Adrenal gland (tissue), 12 donors: ENCODE data around the gene TRPM8. TPM values are rescaled to one million over a fixed set of nuclear protein-coding genes. Genes with fewer than 3 reads are reported as not detected.

Experiments used
- DNase-seq, 7 donors: peaks; one replicate each; pipeline ENCODE4 v3.0.0-alpha.2; 2019 to 2020
- H3K27ac ChIP-seq, 5 donors: fragments of 200-600 bp; sonication (generic) in 4 of 5; 1 replicate in 3 of 5; 2 replicates in 2 of 5; pipeline versions ENCODE4 v1.5.1 to v1.8.0; 2016 to 2020; ENCODE audit warnings: mild to moderate bottlenecking in 1 of 5
- H3K27me3 ChIP-seq: fragments of 200-600 bp; 2 replicates; pipeline ENCODE4 v1.8.0; 2021
- H3K36me3 ChIP-seq, 2 donors: fragments of 200-600 bp; replicated peaks in 1 of 2; 1 replicate in 1 of 2; 2 replicates in 1 of 2; pipeline versions ENCODE4 v1.5.1 to v1.8.0; 2018 to 2022
- H3K4me1 ChIP-seq, 2 donors: fragments of 200-600 bp; replicated peaks in 1 of 2; 1 replicate in 1 of 2; 2 replicates in 1 of 2; pipeline versions ENCODE4 v1.5.1 to v1.8.0; 2018 to 2021
- H3K4me3 ChIP-seq, 4 donors: fragments of 200-600 bp; sonication (generic) in 3 of 4; one replicate each; pipeline ENCODE4 v1.5.1; 2016 to 2018
- H3K9me3 ChIP-seq, 3 donors: fragments of 200-600 bp; sonication (generic) in 1 of 3; replicated peaks in 1 of 3; 1 replicate in 2 of 3; 2 replicates in 1 of 3; pipeline versions ENCODE4 v1.5.1 to v1.8.0; 2016 to 2021
- CTCF ChIP-seq, 6 experiments: fragments of 450-650 bp in 4 of 6; fragments of 200-600 bp in 2 of 6; sonication (generic) in 1 of 6; IDR thresholded peaks; 1 replicate in 5 of 6; 2 replicates in 1 of 6; pipeline versions ENCODE4 v1.5.1 to v1.8.0; 2016 to 2021; ENCODE audit warnings: antibody characterized with exemption in 6 of 6, mild to moderate bottlenecking in 2 of 6, moderate library complexity in 1 of 6
- POLR2A ChIP-seq, 2 donors: fragments of 450-650 bp; IDR thresholded peaks; one replicate each; pipeline ENCODE4 v1.6.1; 2017; ENCODE audit warnings: antibody characterized with exemption in 2 of 2, mild to moderate bottlenecking in 2 of 2, moderate library complexity in 1 of 2
- WGBS, 4 donors: extraction: QIAGEN DNeasy Blood & Tissue Kit in 2 of 4; methylation state at CpG; one replicate each; pipeline versions ENCODE4 v1.1.5 to v1.1.7; 2013 to 2017; 5-methylcytosine and 5-hydroxymethylcytosine counted together
- intact Hi-C, 2 donors: fragments of 100-400 bp; cut with DNase I; formaldehyde crosslinking; loops; one replicate each; pipeline versions ENCODE4 v1.14.1 to v1.15.0; 2022 to 2023
- polyA plus RNA-seq, 3 donors: library from polyadenylated mRNA; stranded (reverse); fragments of 200-250 nt in 2 of 3; fragments of 350-450 nt in 1 of 3; fragmentation: Illumina TruSeq in 1 of 3; extraction: RNeasy Lipid Tissue Mini Kit (QIAGEN cat#74804) in 1 of 3; gene quantifications; one replicate each; pipeline ENCODE4 v1.2.3, GENCODE V29; 2013 to 2014
- total RNA-seq, 9 donors: library from RNA; depleted of rRNA in 4 of 9; stranded (reverse); fragments of >200 nt in 4 of 9; fragments of 120-200 nt in 1 of 9; fragmentation: NEBNext Ultra II Directional in 1 of 9; extraction: Animal tissue kit (Norgen Biotek cat#: 25700) in 1 of 9; gene quantifications; one replicate each; pipeline versions ENCODE4 v1.1.0 to v1.2.4, GENCODE V29; 2013 to 2023
- donor health status: healthy with polysubstance abuse.
- donor health status: Bipolar disorder and iron deficiency.
- donor health status: DM: yes; HTN: yes; CAD: no.
- donor health status: DM: no; HTN: no; CAD: no.
- donor health status: DM: no; HTN: no; CAD: no.
- donor health status: DM: yes; HTN: yes; CAD: no.

Gene TRPM8
- total and polyA plus RNA-seq, 12 donors, result not detected

DNA sequence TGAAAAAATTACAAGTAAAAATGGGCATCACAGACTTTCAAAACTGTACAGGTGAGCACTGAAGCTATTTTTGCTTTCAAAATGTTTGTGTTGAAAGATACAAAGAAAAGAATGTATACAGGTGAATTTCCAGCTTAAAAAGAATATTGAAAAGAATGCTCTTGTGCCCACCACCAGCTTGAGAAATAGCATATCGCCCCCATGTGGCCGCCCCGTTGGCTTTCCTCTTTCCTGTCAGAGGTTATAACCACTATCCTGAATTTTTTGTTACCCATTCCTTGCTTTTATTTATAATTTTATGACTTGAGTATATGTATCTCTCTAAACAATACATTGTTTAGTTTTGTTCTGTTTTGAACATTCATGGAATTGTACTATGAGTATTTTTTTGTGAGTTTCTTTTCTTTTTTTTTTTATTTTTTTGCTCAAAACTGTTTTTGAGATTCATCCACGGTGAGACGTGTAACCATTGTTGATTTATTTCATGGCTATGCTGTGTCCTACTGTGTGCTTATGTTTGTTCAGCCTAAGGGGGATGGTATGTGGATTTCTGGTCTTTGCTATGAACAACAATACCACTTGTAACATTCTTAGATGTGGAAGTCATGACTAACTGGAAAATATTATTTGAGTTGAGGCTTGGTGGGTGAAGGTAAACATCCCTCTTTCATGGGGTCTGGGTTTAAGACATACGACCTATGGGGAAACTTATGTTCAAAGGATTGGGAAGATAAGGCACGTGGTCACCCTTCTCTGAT is 11.6 kb downstream of the TRPM8 start:
- Histone ChIP-seq H3K4me3 (no peak overlapping the region), H3K36me3 (no peaks in the 10 kb centered on the region), H3K9me3 (no peaks in the 10 kb centered on the region), H3K4me1 (no peaks in the 10 kb centered on the region), H3K27me3 (peaks cover 26% of the 10 kb centered on the region), H3K27ac (no peak overlapping the region)
- TF ChIP-seq CTCF (IDR thresholded peaks at IDR 0.05), result peak in 4 of 6 experiments; percentile 4 to 37 (median 13)
- no peak for TF ChIP-seq POLR2A (IDR thresholded peaks at IDR 0.05)
- DNase-seq, result peak in 3 of 7 donors; percentile 24 to 26 (median 26)
- intact Hi-C loops, result no loop called here
- WGBS, 4 donors, result 26 to 31% (median 28%) methylated on average over 7 of the region's 7 CpGs

- Histone ChIP-seq H3K4me3 (no peak overlapping the region), H3K36me3 (no peaks in the 10 kb centered on the region), H3K27me3 (peaks cover 26% of the 10 kb centered on the region), H3K9me3 (no peaks in the 10 kb centered on the region), H3K4me1 (no peaks in the 10 kb centered on the region), H3K27ac (no peak overlapping the region)
- WGBS, 4 donors, result 21 to 25% (median 24%) methylated on average over 4 of the region's 4 CpGs
- TF ChIP-seq CTCF (IDR thresholded peaks at IDR 0.05), result no peak
- TF ChIP-seq POLR2A (IDR thresholded peaks at IDR 0.05), result no peak
- no peak for DNase-seq
- intact Hi-C loops, result no loop called here
These were observed 12.3 kb downstream of the TRPM8 start for GRCh38 chr2:233929352-233930022.

DNA sequence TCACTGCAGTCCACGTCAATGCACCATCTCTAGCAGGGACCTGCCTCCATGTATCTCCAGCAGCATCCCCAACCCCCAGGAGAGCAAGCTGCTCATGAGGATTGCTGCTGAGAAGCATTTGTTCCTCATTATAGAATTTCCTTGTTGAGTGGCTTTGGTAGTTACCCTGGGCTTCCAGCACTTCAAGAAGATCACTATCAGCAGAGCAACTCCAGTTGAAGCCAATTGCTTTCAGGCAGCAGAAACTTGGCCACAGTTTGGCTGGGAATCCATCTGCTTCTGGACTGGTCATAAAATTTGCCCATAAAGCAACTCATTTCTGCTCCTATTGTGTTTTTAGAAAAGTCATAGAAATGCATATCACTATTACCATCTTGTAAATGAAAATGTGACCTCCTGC is 17.4 kb downstream of the TRPM8 start:
- Histone ChIP-seq H3K36me3 (no peaks in the 10 kb centered on the region), H3K4me1 (no peaks in the 10 kb centered on the region), H3K4me3 (no peak overlapping the region), H3K27ac (no peak overlapping the region), H3K27me3 (peaks cover 31% of the 10 kb centered on the region), H3K9me3 (no peaks in the 10 kb centered on the region)
- TF ChIP-seq CTCF (IDR thresholded peaks at IDR 0.05) (no peak), POLR2A (IDR thresholded peaks at IDR 0.05) (no peak)
- no peak for DNase-seq
- WGBS, 4 donors, result 81 to 100% (median 87%) methylated on average over 1 of the region's 1 CpG
- intact Hi-C loops, result no loop called here

DNA sequence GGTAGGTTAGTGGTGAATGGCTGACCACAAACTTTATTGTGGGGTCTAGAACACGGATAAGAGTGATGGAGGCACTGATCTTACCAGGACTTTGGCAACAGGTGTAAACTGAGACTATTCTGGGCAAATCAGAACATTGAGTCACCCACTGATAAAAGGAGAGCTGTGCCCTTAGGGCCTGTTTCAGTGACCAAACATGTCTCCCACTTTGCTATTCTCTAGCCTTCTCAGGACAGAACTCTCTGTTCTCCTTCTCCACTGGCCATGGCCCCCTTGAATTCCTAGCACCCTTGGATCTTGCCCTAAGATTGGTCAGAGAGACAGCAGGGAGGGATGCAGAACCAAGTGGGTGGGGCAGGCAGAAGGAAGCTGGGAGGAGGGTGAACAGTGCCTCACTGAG is 18.3 kb downstream of the TRPM8 start:
- no peak for DNase-seq
- H3K4me3 ChIP-seq, result no peak overlapping the region
- intact Hi-C loops, result no loop called here
- H3K36me3 ChIP-seq, result no peaks in the 10 kb centered on the region
- H3K9me3 ChIP-seq, result no peaks in the 10 kb centered on the region
- peaks cover 22% of the 10 kb centered on the region for H3K27me3 ChIP-seq
- no peak overlapping the region for H3K27ac ChIP-seq
- no peaks in the 10 kb centered on the region for H3K4me1 ChIP-seq
- WGBS, 4 donors, result 78 to 89% (median 87%) methylated on average over 1 of the region's 1 CpG
- TF ChIP-seq CTCF (IDR thresholded peaks at IDR 0.05) (no peak), POLR2A (IDR thresholded peaks at IDR 0.05) (no peak)
